Calu3 (cell line): ENCODE measurements around the gene SELENOT. TPM values are rescaled to one million over a fixed set of nuclear protein-coding genes. Genes with fewer than 3 reads are reported as not detected.

Source experiments
- BruUV-seq: library from RNA; stranded (reverse); fragments of 400-500 nt; replicated peaks from 2 replicates; lab custom pipeline; 2021; lab: Mats Ljungman, UMichigan
- CTCF ChIA-PET: fragments of 300-600 bp; sonication (Branson Sonifier 250); formaldehyde crosslinking; loops from one replicate; lab custom pipeline; 2022; ENCODE audit warnings: antibody characterized with exemption; lab: Charles Lee
- DNase-seq: peaks from one replicate; pipeline ENCODE4 v3.0.0; 2022
- H3K27ac Mint-ChIP-seq: one replicate; pipeline ENCODE4 v1.8.0; 2022; ENCODE audit warnings: mixed read lengths; ENCODE audit not compliant: unreplicated experiment
- H3K27me3 Mint-ChIP-seq: one replicate; pipeline ENCODE4 v1.8.0; 2022; ENCODE audit warnings: mixed read lengths; ENCODE audit not compliant: unreplicated experiment
- H3K36me3 Mint-ChIP-seq: one replicate; pipeline ENCODE4 v1.8.0; 2022; ENCODE audit warnings: mild to moderate bottlenecking, moderate library complexity, mixed read lengths; ENCODE audit not compliant: insufficient read depth, unreplicated experiment
- H3K4me1 Mint-ChIP-seq: one replicate; pipeline ENCODE4 v1.8.0; 2022; ENCODE audit warnings: mild to moderate bottlenecking, low read depth, mixed read lengths; ENCODE audit not compliant: unreplicated experiment
- H3K4me3 Mint-ChIP-seq: one replicate; pipeline ENCODE4 v1.8.0; 2022; ENCODE audit warnings: mild to moderate bottlenecking, low read depth, moderate library complexity, mixed read lengths; ENCODE audit not compliant: unreplicated experiment
- H3K9me3 Mint-ChIP-seq: one replicate; pipeline ENCODE4 v1.8.0; 2022; ENCODE audit warnings: low read depth, mixed read lengths; ENCODE audit not compliant: unreplicated experiment
- CTCF ChIP-seq: fragments of 200-600 bp; IDR thresholded peaks from one replicate; pipeline ENCODE4 v1.8.0; 2022; ENCODE audit warnings: antibody characterized with exemption; ENCODE audit not compliant: unreplicated experiment
- intact Hi-C: fragments of 100-400 bp; cut with micrococcal nuclease; formaldehyde crosslinking; loops from one replicate; pipeline ENCODE4 v1.10.0; 2022; ENCODE audit not compliant: unreplicated experiment
- total RNA-seq: library from RNA; stranded (reverse); gene quantifications from 2 replicates; pipeline ENCODE4 v1.2.3, GENCODE V29; 2022

SELENOT gene
- total RNA-seq, 1 experiment from 2014 or later, result 210 TPM

GRCh38 chr3:150564243-150564642, 38.9 kb upstream of the SELENOT start:
- H3K27me3 Mint-ChIP-seq, result no peaks in the 10 kb centered on the region
- CTCF ChIA-PET, result no interaction called here
- peaks cover 11% of the 10 kb centered on the region for H3K4me1 Mint-ChIP-seq
- no peak overlapping the region for H3K4me3 Mint-ChIP-seq
- intact Hi-C loops, result no loop called here
- no TSS peak for BruUV-seq
- H3K9me3 Mint-ChIP-seq, result no peaks in the 10 kb centered on the region
- H3K27ac Mint-ChIP-seq, result no peak overlapping the region
- peaks cover 63% of the 10 kb centered on the region for H3K36me3 Mint-ChIP-seq
- no peak for DNase-seq
- no peak for TF ChIP-seq CTCF

DNA sequence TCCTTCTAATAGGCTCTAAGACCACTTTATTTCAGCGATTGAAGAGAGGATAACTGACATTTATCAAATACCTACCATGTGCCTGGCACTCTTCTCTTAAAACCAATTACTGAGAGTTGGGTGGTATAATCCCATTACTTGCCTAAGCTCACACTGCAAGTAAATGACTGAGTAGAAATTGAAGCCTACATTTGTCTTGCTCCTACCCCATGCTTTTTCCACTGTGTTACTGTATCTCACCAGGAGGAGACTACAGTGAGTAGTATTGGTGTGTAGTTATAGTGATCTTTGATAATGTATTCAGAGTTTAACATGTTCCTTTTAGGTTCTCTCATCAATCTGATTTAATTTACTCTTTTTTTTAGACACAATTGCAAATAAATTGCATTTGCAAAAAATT, 35.8 kb upstream of the SELENOT start:
- no peaks in the 10 kb centered on the region for H3K4me1 Mint-ChIP-seq

GRCh38 chr3:150577855-150578254, 25.3 kb upstream of the SELENOT start:
- CTCF ChIA-PET, result interaction anchor here (0.6 kb wide), 1 partner anchor 25 kb away, joined by 4 read pairs; no protein-coding TSS in a partner anchor
- BruUV-seq, result no TSS peak
- TF ChIP-seq CTCF, result no peak
- no peaks in the 10 kb centered on the region for H3K27me3 Mint-ChIP-seq
- H3K36me3 Mint-ChIP-seq, result peaks cover 72% of the 10 kb centered on the region
- H3K4me1 Mint-ChIP-seq, result no peaks in the 10 kb centered on the region
- no peak overlapping the region for H3K4me3 Mint-ChIP-seq
- DNase-seq, result no peak
- intact Hi-C loops, result no loop called here
- H3K27ac Mint-ChIP-seq, result no peak overlapping the region
- H3K9me3 Mint-ChIP-seq, result no peaks in the 10 kb centered on the region

More for the DNA sequence above, 35.8 kb upstream of the SELENOT start:
- intact Hi-C loops, result no loop called here
- TF ChIP-seq CTCF, result no peak
- H3K9me3 Mint-ChIP-seq, result no peaks in the 10 kb centered on the region
- peak overlapping the region; percentile 31 for H3K27ac Mint-ChIP-seq
- no TSS peak for BruUV-seq
- no peak overlapping the region for H3K4me3 Mint-ChIP-seq
- CTCF ChIA-PET, result interaction anchor here (0.5 kb wide), 1 partner anchor 243 kb away, joined by 4 read pairs; no protein-coding TSS in a partner anchor
- H3K36me3 Mint-ChIP-seq, result peaks cover 63% of the 10 kb centered on the region
- no peak for DNase-seq
- H3K27me3 Mint-ChIP-seq, result no peaks in the 10 kb centered on the region

DNA sequence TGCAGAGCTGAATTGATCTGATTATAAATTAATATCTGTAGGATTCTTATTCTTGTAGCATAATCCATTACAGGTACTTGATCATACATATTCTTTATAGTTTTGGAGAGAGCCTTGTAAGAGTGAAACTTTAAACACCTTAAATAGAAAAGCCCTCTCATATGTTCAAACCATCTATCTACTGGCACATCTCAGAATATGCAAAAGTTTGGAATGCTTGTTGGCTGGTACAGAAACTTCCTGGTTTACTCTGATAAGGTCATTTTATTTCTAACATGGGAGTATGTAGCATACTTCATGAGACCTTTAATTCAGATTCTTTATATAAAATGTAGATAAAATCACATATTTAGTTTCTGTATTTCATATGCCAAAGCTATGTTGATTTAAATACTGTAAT, 21.9 kb upstream of the SELENOT start:
- no TSS peak for BruUV-seq
- CTCF ChIA-PET, result no interaction called here
- Mint-ChIP-seq H3K9me3 (no peaks in the 10 kb centered on the region), H3K36me3 (peaks cover 78% of the 10 kb centered on the region), H3K27me3 (no peaks in the 10 kb centered on the region), H3K27ac (no peak overlapping the region), H3K4me3 (no peak overlapping the region), H3K4me1 (peaks cover 15% of the 10 kb centered on the region)
- intact Hi-C loops, result no loop called here
- no peak for DNase-seq
- no peak for TF ChIP-seq CTCF
